ENCODE results near the gene PSMD3.

GRCh38 chr17:39949028-39949427 lies 31.6 kb upstream of the PSMD3 start:
- TF ChIP-seq, protein P1, sequence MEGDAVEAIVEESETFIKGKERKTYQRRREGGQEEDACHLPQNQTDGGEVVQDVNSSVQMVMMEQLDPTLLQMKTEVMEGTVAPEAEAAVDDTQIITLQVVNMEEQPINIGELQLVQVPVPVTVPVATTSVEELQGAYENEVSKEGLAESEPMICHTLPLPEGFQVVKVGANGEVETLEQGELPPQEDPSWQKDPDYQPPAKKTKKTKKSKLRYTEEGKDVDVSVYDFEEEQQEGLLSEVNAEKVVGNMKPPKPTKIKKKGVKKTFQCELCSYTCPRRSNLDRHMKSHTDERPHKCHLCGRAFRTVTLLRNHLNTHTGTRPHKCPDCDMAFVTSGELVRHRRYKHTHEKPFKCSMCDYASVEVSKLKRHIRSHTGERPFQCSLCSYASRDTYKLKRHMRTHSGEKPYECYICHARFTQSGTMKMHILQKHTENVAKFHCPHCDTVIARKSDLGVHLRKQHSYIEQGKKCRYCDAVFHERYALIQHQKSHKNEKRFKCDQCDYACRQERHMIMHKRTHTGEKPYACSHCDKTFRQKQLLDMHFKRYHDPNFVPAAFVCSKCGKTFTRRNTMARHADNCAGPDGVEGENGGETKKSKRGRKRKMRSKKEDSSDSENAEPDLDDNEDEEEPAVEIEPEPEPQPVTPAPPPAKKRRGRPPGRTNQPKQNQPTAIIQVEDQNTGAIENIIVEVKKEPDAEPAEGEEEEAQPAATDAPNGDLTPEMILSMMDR (conservative IDR thresholded peaks at IDR 0.05; ENCODE audit: low read depth, low read length) = no peak
- TF ChIP-seq SMC3 (IDR thresholded peaks at IDR 0.05; ENCODE audit: low read depth, low read length) (no peak), RFX5 (IDR thresholded peaks at IDR 0.05; ENCODE audit: low read depth, low read length) (no peak), CHD1 (IDR thresholded peaks at IDR 0.05; ENCODE audit: low read depth, low read length) (no peak), RAD21 (IDR thresholded peaks at IDR 0.05; ENCODE audit: low read length) (no peak), POLR2A (IDR thresholded peaks at IDR 0.05; ENCODE audit: low read depth, low read length) (no peak), FOS (IDR thresholded peaks at IDR 0.05; ENCODE audit: low read depth, low read length) (no peak), BHLHE40 (IDR thresholded peaks at IDR 0.05; ENCODE audit: low read depth, low read length) (no peak), NFE2L2 (IDR thresholded peaks at IDR 0.05; ENCODE audit: low read depth, low read length) (no peak)
- TF ChIP-seq, protein P2, sequence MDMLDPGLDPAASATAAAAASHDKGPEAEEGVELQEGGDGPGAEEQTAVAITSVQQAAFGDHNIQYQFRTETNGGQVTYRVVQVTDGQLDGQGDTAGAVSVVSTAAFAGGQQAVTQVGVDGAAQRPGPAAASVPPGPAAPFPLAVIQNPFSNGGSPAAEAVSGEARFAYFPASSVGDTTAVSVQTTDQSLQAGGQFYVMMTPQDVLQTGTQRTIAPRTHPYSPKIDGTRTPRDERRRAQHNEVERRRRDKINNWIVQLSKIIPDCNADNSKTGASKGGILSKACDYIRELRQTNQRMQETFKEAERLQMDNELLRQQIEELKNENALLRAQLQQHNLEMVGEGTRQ (IDR thresholded peaks at IDR 0.05; ENCODE audit: low read depth, low read length) = no peak
- TF ChIP-seq, protein P3, sequence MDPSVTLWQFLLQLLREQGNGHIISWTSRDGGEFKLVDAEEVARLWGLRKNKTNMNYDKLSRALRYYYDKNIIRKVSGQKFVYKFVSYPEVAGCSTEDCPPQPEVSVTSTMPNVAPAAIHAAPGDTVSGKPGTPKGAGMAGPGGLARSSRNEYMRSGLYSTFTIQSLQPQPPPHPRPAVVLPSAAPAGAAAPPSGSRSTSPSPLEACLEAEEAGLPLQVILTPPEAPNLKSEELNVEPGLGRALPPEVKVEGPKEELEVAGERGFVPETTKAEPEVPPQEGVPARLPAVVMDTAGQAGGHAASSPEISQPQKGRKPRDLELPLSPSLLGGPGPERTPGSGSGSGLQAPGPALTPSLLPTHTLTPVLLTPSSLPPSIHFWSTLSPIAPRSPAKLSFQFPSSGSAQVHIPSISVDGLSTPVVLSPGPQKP (IDR thresholded peaks at IDR 0.05; ENCODE audit: borderline replicate concordance, low read depth, low read length) = no peak
